Cerebellar nuclear complex (tissue), 1 donor: ENCODE measurements around the gene ABCG8.
"Not testable (repeated sequence)": the region's sequence is repeated elsewhere in the genome, so short reads cannot be mapped to it uniquely, and the experiment has no call there.

Experiments used
- DNase-seq, 2 experiments: peaks; one replicate each; lab custom pipeline; 2025; lab: John Stamatoyannopoulos, UW

The ABCG8 gene

DNA sequence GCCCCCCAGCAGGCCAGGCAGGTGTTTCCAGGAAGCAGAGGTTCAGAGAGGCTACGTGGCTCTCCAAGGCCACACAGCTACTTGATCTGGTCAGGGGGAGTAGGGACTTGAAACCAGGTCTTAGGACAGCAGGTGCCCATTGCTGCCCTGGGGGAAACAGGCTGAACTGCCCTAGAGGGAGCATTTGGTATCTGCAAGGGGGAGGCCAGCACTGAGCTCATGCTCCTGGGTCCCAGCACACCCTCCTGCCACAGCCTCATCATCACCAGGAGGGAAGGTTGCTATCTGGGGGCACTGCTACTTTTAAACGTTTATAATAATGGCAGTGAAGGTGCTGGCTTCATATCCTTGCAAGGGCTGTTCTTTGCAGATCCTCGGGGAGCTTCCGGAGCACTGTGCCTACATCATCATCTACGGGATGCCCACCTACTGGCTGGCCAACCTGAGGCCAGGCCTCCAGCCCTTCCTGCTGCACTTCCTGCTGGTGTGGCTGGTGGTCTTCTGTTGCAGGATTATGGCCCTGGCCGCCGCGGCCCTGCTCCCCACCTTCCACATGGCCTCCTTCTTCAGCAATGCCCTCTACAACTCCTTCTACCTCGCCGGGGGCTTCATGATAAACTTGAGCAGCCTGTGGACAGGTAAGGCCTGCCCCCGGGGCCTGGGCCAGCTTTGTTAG, 36.1 kb downstream of the ABCG8 start:
- no peak for DNase-seq

DNA sequence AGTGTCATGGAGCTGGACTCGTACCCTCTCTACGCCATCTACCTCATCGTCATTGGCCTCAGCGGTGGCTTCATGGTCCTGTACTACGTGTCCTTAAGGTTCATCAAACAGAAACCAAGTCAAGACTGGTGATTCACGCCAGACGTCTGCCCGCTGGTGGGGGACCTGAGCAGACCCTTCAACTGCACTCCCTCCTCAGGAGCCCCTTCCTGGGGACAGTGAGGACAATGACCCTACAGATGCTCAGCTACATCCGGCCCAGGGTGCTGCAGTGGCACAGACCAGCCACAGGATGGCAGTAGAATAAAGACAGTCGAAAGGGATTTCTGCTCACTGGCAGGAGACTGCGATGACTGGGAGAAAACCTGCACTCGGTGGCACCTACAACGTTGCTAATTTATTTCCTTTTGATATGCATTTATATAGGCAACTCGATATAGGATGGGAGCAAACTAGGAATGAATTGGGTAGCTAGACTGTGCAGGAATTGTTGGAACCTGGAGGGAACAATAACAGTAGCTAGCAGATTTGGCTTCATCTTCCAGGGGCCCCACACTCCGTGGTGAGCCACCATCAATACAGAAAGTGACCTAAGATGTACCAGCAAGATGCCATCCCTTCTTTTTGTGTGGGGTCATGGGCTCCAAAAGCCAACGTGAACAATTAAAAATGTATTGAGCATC, 39.2 kb downstream of the ABCG8 start:
- DNase-seq = no peak

DNA sequence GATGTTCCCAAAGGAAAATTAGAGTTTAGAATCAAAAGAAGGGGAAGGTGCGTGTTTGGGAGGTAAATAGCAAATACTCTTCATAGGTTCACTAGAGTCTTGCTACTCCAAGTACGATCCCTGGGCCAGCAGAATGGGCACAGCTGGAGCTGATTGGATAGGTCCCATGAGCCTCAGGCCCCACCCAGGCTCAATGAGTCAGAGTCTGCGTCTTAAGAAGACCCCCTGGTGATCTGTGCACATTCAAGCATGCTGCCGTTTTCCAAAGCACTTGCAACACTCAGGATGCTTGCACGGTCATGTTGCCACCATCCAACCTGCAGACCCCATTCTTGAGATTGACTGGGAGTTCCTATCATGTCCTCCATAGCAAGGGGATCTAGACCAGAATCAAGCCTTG, 40.5 kb downstream of the ABCG8 start:
- DNase-seq = no peak

DNA sequence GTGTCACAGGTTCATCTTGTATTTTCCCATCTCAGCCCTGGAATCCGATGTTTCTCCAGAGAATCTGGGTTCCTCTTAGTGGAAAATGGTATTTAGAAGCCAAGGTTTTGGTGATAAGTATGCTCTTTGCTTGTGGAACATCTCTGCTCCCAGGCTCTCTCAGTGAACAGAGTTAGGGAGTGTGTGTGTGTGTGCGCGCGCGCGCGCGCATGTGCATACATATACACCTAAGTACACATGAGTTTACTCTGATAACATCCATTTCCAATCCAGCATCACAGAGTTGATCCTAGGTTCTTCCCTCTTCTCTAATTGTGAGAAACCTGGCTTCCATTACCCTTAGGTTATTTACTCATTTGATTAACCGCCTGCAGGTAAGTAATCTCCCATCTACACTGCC, 41.7 kb downstream of the ABCG8 start:
- no peak for DNase-seq

DNA sequence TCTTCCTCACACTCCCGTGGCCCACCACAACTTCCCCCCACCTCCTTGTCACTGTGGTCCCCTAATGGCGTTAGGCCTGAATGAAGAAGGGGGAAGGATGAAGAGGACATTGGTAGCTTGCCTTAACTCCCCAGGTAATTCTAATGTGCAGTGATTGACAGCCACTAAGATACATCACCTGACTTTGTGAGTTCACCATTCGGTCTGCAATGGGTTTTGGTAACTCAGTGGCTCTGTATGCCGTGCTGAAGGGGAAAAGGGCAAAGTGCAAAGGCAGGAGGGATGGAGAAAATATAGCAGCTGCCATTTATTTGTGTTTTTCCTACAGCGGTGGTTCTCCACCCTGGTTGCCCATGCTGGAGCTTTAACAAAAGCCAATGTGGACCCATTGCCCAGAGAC, 42.2 kb downstream of the ABCG8 start:
- no peak for DNase-seq

DNA sequence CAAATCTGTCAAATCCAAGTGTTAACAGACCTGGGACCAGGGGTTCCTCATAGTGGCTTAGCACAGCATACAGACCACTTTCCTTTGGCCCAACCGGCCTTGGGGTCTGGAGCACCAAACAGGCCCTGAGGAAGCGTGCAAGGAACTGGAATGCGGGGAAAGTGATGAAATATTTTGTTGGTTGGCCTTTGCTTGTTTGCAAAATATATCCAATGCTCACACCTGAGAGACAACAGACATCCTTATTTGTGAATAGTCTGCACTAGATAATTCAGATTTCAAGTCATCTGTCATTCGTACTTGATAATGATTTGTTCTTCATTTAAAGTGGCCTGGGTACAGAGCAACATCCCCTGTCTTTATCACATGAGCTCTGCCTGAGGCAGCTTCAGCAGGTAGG, 43.5 kb downstream of the ABCG8 start:
- no peak for DNase-seq

DNA sequence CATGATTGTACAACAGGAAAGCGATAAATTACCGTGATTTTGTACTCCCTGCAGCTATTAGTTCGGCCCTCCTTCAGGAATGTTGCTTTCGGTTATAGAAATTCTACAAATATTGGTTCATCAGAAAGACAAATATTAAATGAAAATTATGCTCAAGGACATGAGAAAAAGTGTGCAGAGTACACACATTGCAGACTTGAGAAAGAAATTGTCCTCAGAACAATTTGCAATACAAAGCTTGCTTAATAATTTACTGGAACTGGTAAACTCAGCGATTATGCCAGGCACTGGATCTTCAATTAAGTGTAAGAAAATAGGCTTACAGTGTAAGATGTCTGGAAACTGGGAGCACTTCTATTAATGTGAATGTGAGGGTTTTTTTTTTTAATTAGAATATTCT, 45.9 kb downstream of the ABCG8 start:
- no peak for DNase-seq

DNA sequence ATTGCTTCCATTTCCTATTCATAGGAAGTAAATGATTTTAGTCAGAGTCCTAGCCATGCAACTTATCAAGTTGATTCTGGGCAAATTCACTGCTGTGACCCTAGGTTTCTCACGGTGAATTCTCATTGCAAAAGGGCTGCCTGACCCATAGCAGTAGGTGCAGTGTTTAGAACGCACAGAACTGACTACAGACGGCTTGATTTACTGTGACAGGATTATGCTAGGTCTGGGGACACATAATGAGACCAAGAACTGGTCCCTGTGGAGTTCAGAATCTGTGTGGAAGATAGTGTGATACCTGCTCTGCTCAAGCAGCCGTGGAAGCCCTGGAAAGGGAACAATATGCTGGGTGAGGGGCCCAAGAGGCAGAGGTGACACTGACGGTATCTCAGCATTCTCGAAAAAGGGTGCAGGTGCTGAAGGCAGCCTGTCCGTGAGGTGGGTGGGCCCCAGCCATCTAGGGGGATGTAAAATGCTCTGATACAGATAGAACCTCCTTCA, 46.4 kb downstream of the ABCG8 start:
- DNase-seq = no peak

DNA sequence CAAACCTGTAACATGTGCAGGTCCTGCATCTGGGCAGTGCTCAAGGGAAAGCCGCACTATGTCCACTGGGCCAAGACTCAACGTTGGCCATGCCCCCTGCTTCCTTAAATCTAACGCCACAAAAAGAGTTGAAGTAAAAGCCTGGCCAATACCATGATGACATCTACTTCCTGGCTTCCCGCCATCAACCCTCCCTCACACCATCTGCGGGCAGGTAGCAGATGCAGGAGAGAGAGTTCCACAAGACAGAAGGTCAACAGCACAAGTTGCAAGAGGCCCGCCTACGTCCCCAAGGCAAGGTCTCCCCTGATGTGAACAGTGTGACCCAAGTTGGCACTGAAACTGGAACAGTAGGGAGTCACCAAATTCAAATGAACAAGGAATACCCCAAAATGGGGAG, 48.4 kb downstream of the ABCG8 start:
- no peak for DNase-seq

DNA sequence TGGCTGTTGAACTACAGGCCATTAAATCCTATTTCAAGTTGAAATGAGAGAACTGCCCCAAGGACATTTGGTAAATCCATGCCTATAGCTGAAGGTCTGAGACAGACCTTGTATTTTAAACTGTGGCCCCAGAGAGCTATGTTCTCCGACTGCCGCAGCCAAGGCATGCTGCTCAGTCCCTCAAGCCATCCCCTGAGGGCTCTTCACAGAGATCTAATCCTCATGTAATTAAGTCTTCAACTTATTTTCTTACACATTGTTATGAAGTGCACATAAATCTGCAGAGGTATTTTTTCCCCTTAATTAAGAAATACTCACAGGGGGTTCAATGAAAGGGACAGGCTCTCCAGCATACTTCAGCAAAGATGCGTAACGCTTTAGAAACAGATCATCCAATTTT, 50.6 kb downstream of the ABCG8 start:
- no peak for DNase-seq

DNA sequence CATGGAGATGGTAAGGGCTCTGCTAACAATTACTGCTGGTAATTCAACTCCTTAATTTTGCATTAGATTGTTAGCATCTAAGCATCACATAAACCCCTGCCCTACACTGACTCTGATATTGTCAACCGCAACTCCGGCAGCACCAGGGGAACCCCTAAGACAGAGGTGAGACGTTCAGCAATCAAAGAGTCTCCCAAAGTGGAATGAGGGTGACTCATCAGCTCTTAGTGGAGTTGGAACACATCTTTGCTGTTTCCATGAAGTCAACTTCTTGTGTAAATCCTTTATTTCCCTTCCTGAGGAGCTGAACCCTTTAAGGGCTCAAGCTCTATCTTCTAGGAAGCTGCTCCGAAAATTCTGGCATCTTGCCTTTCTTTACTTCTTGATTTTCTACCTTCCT, 52.1 kb downstream of the ABCG8 start:
- DNase-seq = no peak

DNA sequence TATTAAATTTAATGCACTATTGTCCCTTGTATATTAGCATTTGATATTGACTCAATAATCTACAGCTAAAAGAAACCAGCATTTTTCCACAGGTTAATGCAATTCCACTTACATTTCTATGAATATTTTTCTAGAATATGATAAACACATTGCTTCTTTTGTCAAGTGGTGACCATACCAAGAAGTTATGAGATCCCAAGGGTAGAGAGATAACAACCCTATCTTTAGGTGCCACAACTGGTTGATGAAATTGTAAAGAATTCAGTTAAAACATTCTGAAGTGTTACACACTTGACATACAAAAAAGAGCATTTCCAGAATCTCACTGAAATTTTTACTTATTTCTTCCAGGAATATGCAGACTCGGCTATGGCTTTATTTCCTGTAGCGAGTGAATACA, 56.0 kb downstream of the ABCG8 start:
- DNase-seq = no peak

DNA sequence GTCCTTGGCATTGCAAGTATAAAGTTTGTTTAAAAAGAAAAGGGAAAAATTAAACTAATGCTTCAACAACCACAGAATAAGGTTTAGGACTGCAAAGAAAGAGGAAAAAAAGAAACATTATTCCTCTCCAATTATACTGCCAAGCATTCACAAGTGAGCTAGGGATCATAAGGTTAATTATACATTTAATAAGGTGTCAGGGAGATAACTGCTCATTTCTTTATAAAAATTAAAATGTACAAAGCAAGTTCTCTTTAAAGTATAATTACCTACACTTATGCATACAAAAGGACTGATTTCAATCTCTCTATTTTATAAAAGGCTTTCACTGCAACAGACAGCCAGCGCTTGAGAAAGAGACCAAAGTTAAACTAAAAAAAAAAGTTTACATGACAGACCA, 58.1 kb downstream of the ABCG8 start:
- no peak for DNase-seq

DNA sequence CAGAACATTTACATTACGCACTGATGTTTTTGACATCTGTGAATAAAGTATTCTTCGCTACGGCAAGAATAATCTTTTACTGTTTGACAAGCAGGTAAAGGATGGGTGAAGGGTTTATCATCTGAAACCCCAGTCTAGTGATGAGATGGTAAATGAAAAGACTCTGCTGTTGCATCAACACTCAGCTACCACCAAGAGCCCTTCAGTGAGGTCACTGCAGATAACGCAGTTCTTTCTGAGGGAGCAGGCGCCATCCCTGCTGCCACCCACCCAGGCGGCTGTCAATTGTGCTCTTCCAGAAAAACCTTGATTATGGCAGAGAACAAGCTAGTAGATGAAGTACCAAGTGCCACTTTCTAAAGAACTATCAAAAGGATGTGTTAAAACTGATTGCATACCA, 58.7 kb downstream of the ABCG8 start:
- no peak for DNase-seq

DNA sequence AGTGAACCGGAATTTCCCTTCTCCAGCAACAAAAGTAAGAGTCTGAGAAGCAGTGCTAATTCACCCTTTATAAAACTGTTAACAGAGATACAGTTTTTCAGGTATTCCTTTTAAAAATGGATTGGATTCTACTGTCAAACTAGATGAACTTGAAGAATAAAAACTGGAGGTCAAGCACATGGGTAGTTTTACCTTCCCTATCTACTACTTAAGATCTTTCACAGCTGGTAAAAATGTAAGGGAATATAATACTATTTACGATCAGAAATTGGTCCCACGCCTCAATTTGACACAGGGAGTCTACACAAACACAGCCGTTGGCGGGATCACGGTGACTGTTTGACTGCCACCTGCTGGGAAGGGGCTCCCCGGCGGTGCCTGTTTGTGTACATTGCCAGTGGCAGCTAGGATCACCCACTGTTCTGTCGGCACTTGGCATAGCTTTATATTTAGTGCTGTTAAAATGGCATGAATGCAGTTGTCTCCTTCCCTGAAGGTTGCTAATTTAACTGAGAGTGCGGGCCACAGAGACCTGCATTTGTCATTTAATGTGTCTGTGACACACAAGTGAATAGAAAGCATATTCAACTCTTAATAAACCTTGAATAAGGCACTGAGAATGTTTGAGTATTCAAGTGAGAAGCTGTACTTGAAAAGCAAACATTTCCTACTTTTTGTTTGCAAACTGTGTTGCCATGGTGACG, 59.5 kb downstream of the ABCG8 start:
- DNase-seq = no peak

DNA sequence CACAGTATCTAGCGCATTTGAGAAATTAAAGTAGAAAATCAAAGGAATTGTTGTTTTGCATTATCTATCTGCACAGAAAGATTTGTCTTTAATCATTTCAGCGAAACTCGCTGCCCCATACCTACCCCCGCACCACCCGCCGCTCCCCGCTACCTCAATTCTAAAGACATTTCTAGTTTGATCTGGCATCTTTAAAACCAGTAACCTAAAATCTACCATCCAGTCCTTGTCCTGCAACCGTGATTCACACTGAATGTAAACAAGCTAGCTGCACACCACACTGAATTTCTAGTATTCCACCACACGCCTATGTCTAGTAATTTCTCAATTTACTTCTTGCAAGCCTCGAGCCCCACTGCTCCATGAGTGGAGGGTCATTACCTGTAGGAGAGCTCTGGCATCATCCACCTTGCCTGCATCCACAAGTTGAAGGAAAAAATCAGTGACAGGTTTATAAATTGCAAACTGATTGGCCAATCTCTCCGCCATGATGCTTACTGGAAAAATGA, 60.1 kb downstream of the ABCG8 start:
- DNase-seq = no peak

DNA sequence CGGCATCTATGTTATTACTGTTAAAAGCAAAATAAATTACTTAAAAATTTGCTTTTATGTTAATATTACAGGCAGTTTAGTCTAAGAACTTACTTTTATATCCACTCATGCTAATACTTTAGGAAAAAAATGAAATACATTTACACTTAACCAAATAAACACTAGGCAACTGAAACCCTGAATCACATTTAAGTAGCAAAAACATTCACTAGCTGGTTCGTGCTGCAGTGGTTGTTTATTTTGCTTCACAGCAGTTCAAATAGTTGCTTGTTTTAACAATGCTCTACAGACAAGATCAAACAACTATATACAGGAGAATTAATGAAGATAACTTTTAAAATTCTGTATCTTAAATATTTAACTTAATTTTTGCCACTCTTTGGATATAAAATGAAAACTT, 60.8 kb downstream of the ABCG8 start:
- no peak for DNase-seq

DNA sequence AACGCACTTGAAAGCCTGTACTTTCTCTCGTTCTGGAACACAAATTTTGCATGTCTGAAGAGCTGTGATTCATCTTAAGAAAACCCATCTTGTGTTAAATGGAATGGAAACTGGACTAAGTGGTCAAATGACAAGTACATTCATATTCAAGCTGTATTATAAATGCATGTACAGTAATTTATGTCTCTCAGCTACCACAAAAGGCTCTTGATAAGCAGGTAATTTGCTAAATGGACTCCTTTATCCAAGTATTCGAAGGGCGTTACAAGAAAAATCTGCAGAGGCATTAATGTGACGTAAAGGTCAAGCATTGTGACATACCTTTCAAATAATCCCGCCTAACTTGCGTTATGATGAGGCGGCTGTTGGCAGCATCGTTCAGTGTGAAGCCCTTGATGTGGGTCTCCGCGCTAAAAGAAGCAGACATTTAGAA, 66.6 kb downstream of the ABCG8 start:
- DNase-seq = no peak

DNA sequence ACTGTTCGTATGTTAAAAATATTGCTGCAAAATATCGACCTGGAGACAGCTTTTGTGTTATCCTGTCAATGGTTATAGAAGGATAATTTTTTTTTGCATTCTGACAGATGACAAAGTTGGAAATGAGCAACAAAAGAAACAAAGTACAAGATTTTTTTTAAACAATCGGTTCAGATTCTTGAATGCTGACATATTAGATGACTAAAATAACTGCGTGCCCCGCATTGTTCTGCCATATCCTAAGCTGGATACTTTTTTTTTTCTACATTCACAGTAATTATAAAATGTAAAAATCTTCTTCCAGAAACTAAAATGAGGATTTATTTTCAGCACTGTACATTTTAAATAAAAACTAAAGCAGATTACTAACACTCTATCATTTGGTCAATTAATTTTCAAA, 67.1 kb downstream of the ABCG8 start:
- no peak for DNase-seq

DNA sequence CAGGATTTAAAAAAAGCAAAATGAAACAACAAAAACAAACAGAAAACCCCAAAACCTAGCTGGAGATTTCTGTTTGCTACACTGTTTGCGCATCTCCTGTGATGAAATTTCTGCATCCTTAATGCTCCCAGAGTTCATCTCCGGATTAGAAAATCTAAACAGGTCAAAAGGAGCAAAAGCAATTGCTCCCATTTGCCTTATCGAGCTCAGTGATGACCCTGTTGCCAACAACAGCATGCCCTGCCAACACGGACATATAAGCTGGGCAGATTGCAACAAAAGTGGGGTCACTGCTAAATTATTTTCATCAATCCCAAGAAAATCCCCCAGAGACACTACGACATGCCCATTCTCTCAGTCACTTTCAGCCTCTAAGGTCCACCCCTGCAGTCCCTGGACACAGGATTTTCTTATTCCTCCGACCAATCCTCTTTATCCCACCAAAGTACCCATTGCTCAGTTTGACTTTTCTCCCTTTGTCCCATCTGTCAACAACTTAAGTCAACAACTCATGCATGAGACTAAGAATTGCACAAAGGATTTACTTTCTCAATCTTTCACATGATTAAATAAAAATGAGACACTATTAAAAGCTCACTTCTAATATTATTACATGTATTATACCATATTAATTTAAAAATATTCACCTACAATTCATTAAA, 67.8 kb downstream of the ABCG8 start:
- no peak for DNase-seq

DNA sequence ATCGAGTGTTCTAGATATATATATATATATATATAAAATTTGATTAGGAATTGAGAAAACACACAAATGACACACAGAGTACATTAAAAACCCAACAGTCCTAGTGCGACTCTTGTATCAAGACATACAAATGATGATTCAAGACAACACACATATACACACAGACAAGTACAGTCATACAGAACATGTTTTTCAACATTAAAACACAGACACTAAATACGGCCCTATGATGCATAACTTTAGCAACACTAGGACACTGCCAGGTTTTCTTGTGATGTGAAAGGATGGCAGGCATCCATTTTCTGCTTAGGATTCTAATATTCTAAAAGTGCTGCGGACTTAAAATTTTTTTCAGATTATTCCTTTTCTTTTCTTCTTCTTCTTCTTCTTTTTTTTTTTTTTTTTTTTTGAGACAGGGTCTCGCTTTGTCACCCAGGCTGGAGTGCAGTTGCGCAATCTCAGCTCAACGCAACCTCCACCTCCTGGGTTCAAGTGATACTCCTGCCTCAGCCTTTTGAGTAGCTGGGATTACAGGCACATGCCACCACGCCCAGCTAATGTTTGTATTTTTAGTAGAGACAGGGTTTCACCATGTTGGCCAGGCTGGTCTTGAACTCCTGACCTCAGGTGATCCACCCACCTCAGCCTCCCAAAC, 72.5 kb downstream of the ABCG8 start:
- not testable (repeated sequence) for DNase-seq

DNA sequence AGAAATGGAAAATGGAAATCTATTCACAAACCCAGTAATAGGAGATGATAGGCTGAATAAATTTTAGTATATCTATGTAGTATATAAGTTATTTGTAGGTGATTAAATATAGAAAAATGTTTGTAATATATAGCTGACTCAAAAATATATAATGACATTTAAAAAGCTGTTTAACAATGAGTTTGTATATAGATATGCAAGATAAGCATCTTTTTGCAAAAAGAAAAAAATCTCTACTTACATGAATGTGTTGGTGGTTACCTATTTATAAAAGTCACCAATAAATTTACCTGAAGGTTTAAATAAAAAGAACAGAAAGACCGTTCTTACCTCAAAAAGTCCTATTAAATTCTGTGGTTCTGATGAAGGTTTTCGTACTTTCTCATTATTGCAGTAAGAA, 85.7 kb downstream of the ABCG8 start:
- no peak for DNase-seq
